Measurements from ENCODE around the gene SHANK1.

SHANK1 gene

GRCh38 chr19:50720181-50720920, 749 bp upstream of the SHANK1 start:
- H3K36me3 ChIP-seq (ENCODE audit: control insufficient read depth, insufficient read depth, low read length): no peaks in the 10 kb centered on the region
- no peak overlapping the region for H3K4me3 ChIP-seq (ENCODE audit: low read depth, low read length)
- H3K9ac ChIP-seq (ENCODE audit: low read depth, low read length): no peak overlapping the region
- no peaks in the 10 kb centered on the region; the same call in 1 of the 2 replicates for H3K4me1 ChIP-seq (ENCODE audit: control insufficient read depth, insufficient read depth, low read length)
- H3K9me3 ChIP-seq (ENCODE audit: control insufficient read depth, insufficient read depth, low read length): no peaks in the 10 kb centered on the region
- H3K27ac ChIP-seq (ENCODE audit: low read depth, low read length): no peak overlapping the region
- H3K27me3 ChIP-seq (ENCODE audit: control insufficient read depth, insufficient read depth, low read length): peaks cover 55% of the 10 kb centered on the region

- H3K36me3 ChIP-seq (ENCODE audit: control insufficient read depth, insufficient read depth, low read length): no peaks in the 10 kb centered on the region
- H3K4me1 ChIP-seq (ENCODE audit: control insufficient read depth, insufficient read depth, low read length): no peaks in the 10 kb centered on the region; the same call in 1 of the 2 replicates
- no peak overlapping the region for H3K27ac ChIP-seq (ENCODE audit: low read depth, low read length)
- H3K4me3 ChIP-seq (ENCODE audit: low read depth, low read length): peak overlapping the region; percentile 60; the same call in 1 of the 2 replicates
- H3K9me3 ChIP-seq (ENCODE audit: control insufficient read depth, insufficient read depth, low read length): no peaks in the 10 kb centered on the region
- no peak overlapping the region for H3K9ac ChIP-seq (ENCODE audit: low read depth, low read length)
- peaks cover 52% of the 10 kb centered on the region for H3K27me3 ChIP-seq (ENCODE audit: control insufficient read depth, insufficient read depth, low read length)
Observed at GRCh38 chr19:50719119-50719435, 525 bp downstream of the SHANK1 start.

GRCh38 chr19:50718255-50719118, 1.1 kb downstream of the SHANK1 start:
- H3K4me1 ChIP-seq (ENCODE audit: control insufficient read depth, insufficient read depth, low read length): no peaks in the 10 kb centered on the region; the same call in 1 of the 2 replicates
- no peak overlapping the region for H3K9ac ChIP-seq (ENCODE audit: low read depth, low read length)
- no peak overlapping the region for H3K27ac ChIP-seq (ENCODE audit: low read depth, low read length)

GRCh38 chr19:50717891-50718254, 1.7 kb downstream of the SHANK1 start:
- Histone ChIP-seq H3K9me3 (ENCODE audit: control insufficient read depth, insufficient read depth, low read length) (no peaks in the 10 kb centered on the region), H3K9ac (ENCODE audit: low read depth, low read length) (no peak overlapping the region), H3K36me3 (ENCODE audit: control insufficient read depth, insufficient read depth, low read length) (no peaks in the 10 kb centered on the region), H3K4me1 (ENCODE audit: control insufficient read depth, insufficient read depth, low read length) (no peaks in the 10 kb centered on the region; the same call in 1 of the 2 replicates), H3K4me3 (ENCODE audit: low read depth, low read length) (peak overlapping the region; percentile 60; the same call in 1 of the 2 replicates), H3K27ac (ENCODE audit: low read depth, low read length) (no peak overlapping the region), H3K27me3 (ENCODE audit: control insufficient read depth, insufficient read depth, low read length) (peaks cover 40% of the 10 kb centered on the region)

More at GRCh38 chr19:50718255-50719118, 1.1 kb downstream of the SHANK1 start:
- Histone ChIP-seq H3K9me3 (ENCODE audit: control insufficient read depth, insufficient read depth, low read length) (no peaks in the 10 kb centered on the region), H3K27me3 (ENCODE audit: control insufficient read depth, insufficient read depth, low read length) (peaks cover 47% of the 10 kb centered on the region), H3K4me3 (ENCODE audit: low read depth, low read length) (peak overlapping the region; percentile 60), H3K36me3 (ENCODE audit: control insufficient read depth, insufficient read depth, low read length) (no peaks in the 10 kb centered on the region)

- Histone ChIP-seq H3K27me3 (ENCODE audit: control insufficient read depth, insufficient read depth, low read length) (peaks cover 33% of the 10 kb centered on the region), H3K9ac (ENCODE audit: low read depth, low read length) (no peak overlapping the region), H3K4me1 (ENCODE audit: control insufficient read depth, insufficient read depth, low read length) (no peaks in the 10 kb centered on the region), H3K36me3 (ENCODE audit: control insufficient read depth, insufficient read depth, low read length) (no peaks in the 10 kb centered on the region), H3K27ac (ENCODE audit: low read depth, low read length) (no peak overlapping the region), H3K9me3 (ENCODE audit: control insufficient read depth, insufficient read depth, low read length) (no peaks in the 10 kb centered on the region), H3K4me3 (ENCODE audit: low read depth, low read length) (no peak overlapping the region)
Observed at GRCh38 chr19:50717026-50717723, 2.4 kb downstream of the SHANK1 start.

GRCh38 chr19:50716178-50717025, 3.2 kb downstream of the SHANK1 start:
- Histone ChIP-seq H3K4me3 (ENCODE audit: low read depth, low read length) (no peak overlapping the region), H3K27me3 (ENCODE audit: control insufficient read depth, insufficient read depth, low read length) (peaks cover 26% of the 10 kb centered on the region)

GRCh38 chr19:50713556-50714236, 5.9 kb downstream of the SHANK1 start:
- no peak overlapping the region for H3K9ac ChIP-seq (ENCODE audit: low read depth, low read length)
- no peak overlapping the region for H3K4me3 ChIP-seq (ENCODE audit: low read depth, low read length)
- H3K36me3 ChIP-seq (ENCODE audit: control insufficient read depth, insufficient read depth, low read length): no peaks in the 10 kb centered on the region
- H3K9me3 ChIP-seq (ENCODE audit: control insufficient read depth, insufficient read depth, low read length): no peaks in the 10 kb centered on the region
- H3K4me1 ChIP-seq (ENCODE audit: control insufficient read depth, insufficient read depth, low read length): no peaks in the 10 kb centered on the region
- peaks cover 16% of the 10 kb centered on the region for H3K27me3 ChIP-seq (ENCODE audit: control insufficient read depth, insufficient read depth, low read length)
- H3K27ac ChIP-seq (ENCODE audit: low read depth, low read length): no peak overlapping the region

More at GRCh38 chr19:50716178-50717025, 3.2 kb downstream of the SHANK1 start:
- H3K4me1 ChIP-seq (ENCODE audit: control insufficient read depth, insufficient read depth, low read length): no peaks in the 10 kb centered on the region
- no peak overlapping the region for H3K27ac ChIP-seq (ENCODE audit: low read depth, low read length)
- H3K9me3 ChIP-seq (ENCODE audit: control insufficient read depth, insufficient read depth, low read length): no peaks in the 10 kb centered on the region
- no peaks in the 10 kb centered on the region for H3K36me3 ChIP-seq (ENCODE audit: control insufficient read depth, insufficient read depth, low read length)
- no peak overlapping the region for H3K9ac ChIP-seq (ENCODE audit: low read depth, low read length)

GRCh38 chr19:50712833-50713232, 6.8 kb downstream of the SHANK1 start:
- Histone ChIP-seq H3K27ac (ENCODE audit: low read depth, low read length) (no peak overlapping the region), H3K4me1 (ENCODE audit: control insufficient read depth, insufficient read depth, low read length) (no peaks in the 10 kb centered on the region), H3K36me3 (ENCODE audit: control insufficient read depth, insufficient read depth, low read length) (no peaks in the 10 kb centered on the region), H3K27me3 (ENCODE audit: control insufficient read depth, insufficient read depth, low read length) (peaks cover 15% of the 10 kb centered on the region), H3K9ac (ENCODE audit: low read depth, low read length) (no peak overlapping the region), H3K9me3 (ENCODE audit: control insufficient read depth, insufficient read depth, low read length) (no peaks in the 10 kb centered on the region), H3K4me3 (ENCODE audit: low read depth, low read length) (no peak overlapping the region)

- Histone ChIP-seq H3K4me1 (ENCODE audit: control insufficient read depth, insufficient read depth, low read length) (no peaks in the 10 kb centered on the region), H3K27me3 (ENCODE audit: control insufficient read depth, insufficient read depth, low read length) (peaks cover 5% of the 10 kb centered on the region), H3K27ac (ENCODE audit: low read depth, low read length) (no peak overlapping the region), H3K9me3 (ENCODE audit: control insufficient read depth, insufficient read depth, low read length) (no peaks in the 10 kb centered on the region), H3K4me3 (ENCODE audit: low read depth, low read length) (no peak overlapping the region), H3K9ac (ENCODE audit: low read depth, low read length) (no peak overlapping the region), H3K36me3 (ENCODE audit: control insufficient read depth, insufficient read depth, low read length) (no peaks in the 10 kb centered on the region)
Observed at GRCh38 chr19:50711805-50712204, 7.8 kb downstream of the SHANK1 start.

GRCh38 chr19:50711196-50711595, 8.4 kb downstream of the SHANK1 start:
- Histone ChIP-seq H3K36me3 (ENCODE audit: control insufficient read depth, insufficient read depth, low read length) (no peaks in the 10 kb centered on the region), H3K27ac (ENCODE audit: low read depth, low read length) (no peak overlapping the region), H3K9ac (ENCODE audit: low read depth, low read length) (no peak overlapping the region), H3K27me3 (ENCODE audit: control insufficient read depth, insufficient read depth, low read length) (peaks cover 1% of the 10 kb centered on the region), H3K9me3 (ENCODE audit: control insufficient read depth, insufficient read depth, low read length) (no peaks in the 10 kb centered on the region), H3K4me3 (ENCODE audit: low read depth, low read length) (no peak overlapping the region), H3K4me1 (ENCODE audit: control insufficient read depth, insufficient read depth, low read length) (no peaks in the 10 kb centered on the region)

Data from HUES48 (cell line).